ENCODE measurements around the gene TEX11. TPM values are rescaled to one million over a fixed set of nuclear protein-coding genes. Genes with fewer than 3 reads are reported as not detected.

Gene TEX11
- total and polyA plus RNA-seq, 2 experiments from 2014 or later = not detected

GRCh38 chrX:70497026-70497425 lies 411.5 kb downstream of the TEX11 start:
- no peaks in the 10 kb centered on the region for H3K4me1 ChIP-seq (ENCODE audit: low read depth)
- H3K36me3 ChIP-seq = peaks cover 12% of the 10 kb centered on the region
- no peak overlapping the region for H3K27ac ChIP-seq
- no peaks in the 10 kb centered on the region for H3K9me3 ChIP-seq (ENCODE audit: low read depth)
- no peak for DNase-seq (ENCODE audit: low read depth in 1 of 2, low spot score in 1 of 2)
- H3K27me3 ChIP-seq = no peaks in the 10 kb centered on the region
- H3K4me3 ChIP-seq = no peak overlapping the region
- TF ChIP-seq, protein P1, sequence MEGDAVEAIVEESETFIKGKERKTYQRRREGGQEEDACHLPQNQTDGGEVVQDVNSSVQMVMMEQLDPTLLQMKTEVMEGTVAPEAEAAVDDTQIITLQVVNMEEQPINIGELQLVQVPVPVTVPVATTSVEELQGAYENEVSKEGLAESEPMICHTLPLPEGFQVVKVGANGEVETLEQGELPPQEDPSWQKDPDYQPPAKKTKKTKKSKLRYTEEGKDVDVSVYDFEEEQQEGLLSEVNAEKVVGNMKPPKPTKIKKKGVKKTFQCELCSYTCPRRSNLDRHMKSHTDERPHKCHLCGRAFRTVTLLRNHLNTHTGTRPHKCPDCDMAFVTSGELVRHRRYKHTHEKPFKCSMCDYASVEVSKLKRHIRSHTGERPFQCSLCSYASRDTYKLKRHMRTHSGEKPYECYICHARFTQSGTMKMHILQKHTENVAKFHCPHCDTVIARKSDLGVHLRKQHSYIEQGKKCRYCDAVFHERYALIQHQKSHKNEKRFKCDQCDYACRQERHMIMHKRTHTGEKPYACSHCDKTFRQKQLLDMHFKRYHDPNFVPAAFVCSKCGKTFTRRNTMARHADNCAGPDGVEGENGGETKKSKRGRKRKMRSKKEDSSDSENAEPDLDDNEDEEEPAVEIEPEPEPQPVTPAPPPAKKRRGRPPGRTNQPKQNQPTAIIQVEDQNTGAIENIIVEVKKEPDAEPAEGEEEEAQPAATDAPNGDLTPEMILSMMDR (IDR thresholded peaks at IDR 0.05; ENCODE audit: low read depth, low read length) = no peak

DNA sequence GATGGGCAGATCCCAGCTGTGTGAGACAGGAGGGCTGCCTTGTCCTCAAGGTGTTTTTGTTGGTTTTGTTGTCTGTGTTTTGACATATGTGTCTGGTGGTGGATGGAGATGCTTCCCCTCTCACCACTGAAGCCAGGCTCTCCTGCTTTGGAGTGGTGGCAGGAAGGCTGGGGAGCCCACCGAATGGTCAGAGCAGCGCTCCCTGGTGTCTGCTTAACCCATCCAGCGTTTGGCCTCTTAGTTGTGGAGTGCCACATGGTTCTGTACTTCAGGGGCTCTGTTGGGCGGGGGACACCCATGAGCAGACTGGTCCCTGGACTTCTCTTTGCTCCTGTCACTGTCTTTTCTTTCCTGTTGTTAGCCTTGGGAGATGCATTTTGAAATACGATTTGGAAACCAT lies 412.0 kb downstream of the TEX11 start:
- DNase-seq (ENCODE audit: low read depth in 1 of 2, low spot score in 1 of 2) = no peak
- no peaks in the 10 kb centered on the region for H3K9me3 ChIP-seq (ENCODE audit: low read depth)
- no peaks in the 10 kb centered on the region for H3K4me1 ChIP-seq (ENCODE audit: low read depth)
- no peak overlapping the region for H3K27ac ChIP-seq
- H3K27me3 ChIP-seq = no peaks in the 10 kb centered on the region
- H3K4me3 ChIP-seq = no peak overlapping the region
- peaks cover 12% of the 10 kb centered on the region for H3K36me3 ChIP-seq
- TF ChIP-seq, protein P1 (IDR thresholded peaks at IDR 0.05; ENCODE audit: low read depth, low read length) = no peak

- H3K4me1 ChIP-seq (ENCODE audit: low read depth) = no peaks in the 10 kb centered on the region
- peaks cover 9% of the 10 kb centered on the region for H3K36me3 ChIP-seq
- H3K27me3 ChIP-seq = no peaks in the 10 kb centered on the region
- no peak for DNase-seq (ENCODE audit: low read depth in 1 of 2, low spot score in 1 of 2)
- no peaks in the 10 kb centered on the region for H3K9me3 ChIP-seq (ENCODE audit: low read depth)
- no peak overlapping the region for H3K4me3 ChIP-seq
- TF ChIP-seq, protein P1 (IDR thresholded peaks at IDR 0.05; ENCODE audit: low read depth, low read length) = no peak
- no peak overlapping the region for H3K27ac ChIP-seq
Measured at GRCh38 chrX:70494441-70494840, 414.1 kb downstream of the TEX11 start.

DNA sequence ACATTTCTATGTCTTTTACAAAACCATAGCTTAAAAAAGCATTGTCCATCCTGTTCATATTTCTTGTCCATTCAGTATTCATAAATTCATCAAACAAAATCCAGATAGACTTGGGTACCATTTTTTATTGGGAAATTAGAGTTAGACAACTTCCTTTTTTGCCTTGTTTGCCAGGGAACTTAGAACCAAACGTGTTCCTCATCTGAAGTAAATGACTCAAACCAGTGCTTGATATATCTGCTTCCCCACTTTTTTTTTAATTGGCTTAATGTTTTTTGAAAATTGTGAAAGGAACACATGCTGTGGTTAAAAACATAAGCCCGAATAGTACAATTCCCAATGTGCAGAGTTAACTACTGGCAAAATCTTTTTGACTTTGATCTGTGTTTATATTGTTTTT lies 419.7 kb downstream of the TEX11 start:
- no peaks in the 10 kb centered on the region for H3K9me3 ChIP-seq (ENCODE audit: low read depth)
- no peaks in the 10 kb centered on the region for H3K27me3 ChIP-seq
- H3K36me3 ChIP-seq = no peaks in the 10 kb centered on the region
- no peak overlapping the region for H3K27ac ChIP-seq
- H3K4me1 ChIP-seq (ENCODE audit: low read depth) = no peaks in the 10 kb centered on the region
- TF ChIP-seq, protein P1 (IDR thresholded peaks at IDR 0.05; ENCODE audit: low read depth, low read length) = no peak
- H3K4me3 ChIP-seq = no peak overlapping the region
- DNase-seq (ENCODE audit: low read depth in 1 of 2, low spot score in 1 of 2) = no peak

DNA sequence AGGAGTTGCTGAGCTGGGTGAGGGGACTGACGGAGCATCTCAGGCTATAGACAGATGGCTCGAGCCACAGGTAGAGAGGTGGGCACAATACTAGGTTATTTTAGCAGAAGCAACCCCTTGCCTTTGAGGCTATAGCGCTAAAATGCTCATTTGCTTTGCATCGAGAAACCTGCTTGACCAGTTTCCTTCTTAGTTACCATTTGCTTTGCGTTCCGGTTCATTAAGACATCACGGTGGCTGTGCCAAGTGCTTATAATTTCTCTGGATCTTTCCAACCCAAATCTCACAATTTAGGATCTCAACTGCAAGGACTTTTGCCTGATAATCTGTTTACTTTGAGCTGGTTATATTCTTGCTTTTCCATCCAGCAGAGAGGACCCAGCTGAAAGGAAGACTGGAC lies 423.0 kb downstream of the TEX11 start:
- Histone ChIP-seq H3K4me3 (no peak overlapping the region), H3K9me3 (ENCODE audit: low read depth) (no peaks in the 10 kb centered on the region)
- no peak for DNase-seq (ENCODE audit: low read depth in 1 of 2, low spot score in 1 of 2)

More for the DNA sequence above, 423.0 kb downstream of the TEX11 start:
- H3K27ac ChIP-seq = no peak overlapping the region
- TF ChIP-seq, protein P1 (IDR thresholded peaks at IDR 0.05; ENCODE audit: low read depth, low read length) = no peak
- no peaks in the 10 kb centered on the region for H3K27me3 ChIP-seq
- H3K4me1 ChIP-seq (ENCODE audit: low read depth) = peaks cover 12% of the 10 kb centered on the region
- no peaks in the 10 kb centered on the region for H3K36me3 ChIP-seq
